Keratinocyte (primary cell): ENCODE results near the gene REPIN1. TPM values are rescaled to one million over a fixed set of nuclear protein-coding genes. Genes with fewer than 3 reads are reported as not detected.
A peak's percentile ranks its signal among the peaks of the same experiment; 100 is the strongest.

ENCODE experiments used
- DNase-seq: peaks from one replicate; pipeline ENCODE4 v3.0.0-alpha.2; 2011; ENCODE audit warnings: low read depth, missing footprints, low spot score
- FAIRE-seq: peaks from 2 replicates; lab custom pipeline; 2011; peaks lifted over from hg19 to GRCh38; lab: Jason Lieb, UNC
- H2AFZ ChIP-seq: 2 replicates; pipeline ENCODE4 v1.6.0; 2012; ENCODE audit warnings: low read length, control low read depth, inconsistent platforms; ENCODE audit not compliant: control insufficient read depth
- H3K27ac ChIP-seq: 2 replicates; pipeline ENCODE4 v1.5.1; 2011; ENCODE audit warnings: low read length; ENCODE audit not compliant: control insufficient read depth, insufficient read depth
- H3K27me3 ChIP-seq: 3 replicates; pipeline ENCODE4 v1.6.0; 2011; ENCODE audit warnings: low read length; ENCODE audit not compliant: control insufficient read depth, insufficient read depth; ENCODE audit errors: extremely low read depth
- H3K36me3 ChIP-seq, 2 experiments: 2 replicates in 1 of 2; 3 replicates in 1 of 2; pipeline ENCODE4 v1.5.1; 2011; ENCODE audit warnings: low read length in 2 of 2, mild to moderate bottlenecking in 1 of 2; ENCODE audit not compliant: control insufficient read depth in 2 of 2, insufficient read depth in 2 of 2; ENCODE audit errors: extremely low read depth in 1 of 2
- H3K4me1 ChIP-seq: 3 replicates; pipeline ENCODE4 v1.5.1; 2011; ENCODE audit warnings: low read length; ENCODE audit not compliant: control insufficient read depth, insufficient read depth; ENCODE audit errors: extremely low read depth
- H3K4me2 ChIP-seq: 3 replicates; pipeline ENCODE4 v1.6.0; 2011; ENCODE audit warnings: low read depth, low read length; ENCODE audit not compliant: control insufficient read depth, insufficient read depth; ENCODE audit errors: extremely low read depth
- H3K4me3 ChIP-seq, 3 experiments: fragments of 200-600 bp in 1 of 3; sonication (generic) in 1 of 3; 2 replicates in 2 of 3; 3 replicates in 1 of 3; pipeline ENCODE4 v1.5.1; 2011 to 2016; ENCODE audit warnings: low read length in 3 of 3, mild to moderate bottlenecking in 3 of 3, control low read depth in 2 of 3, inconsistent platforms in 1 of 3, low read depth in 1 of 3, mixed read lengths in 1 of 3, mixed run types in 1 of 3, moderate library complexity in 1 of 3; ENCODE audit not compliant: control insufficient read depth in 2 of 3, insufficient read depth in 2 of 3; ENCODE audit errors: extremely low read depth in 1 of 3
- H3K79me2 ChIP-seq: 2 replicates; pipeline ENCODE4 v1.6.0; 2012; ENCODE audit warnings: low read length; ENCODE audit not compliant: control insufficient read depth, insufficient read depth
- H3K9ac ChIP-seq: 3 replicates; pipeline ENCODE4 v1.6.0; 2011; ENCODE audit warnings: low read length; ENCODE audit not compliant: control insufficient read depth, insufficient read depth; ENCODE audit errors: extremely low read depth
- H3K9me1 ChIP-seq: 3 replicates; pipeline ENCODE4 v1.6.0; 2011; ENCODE audit warnings: low read length; ENCODE audit not compliant: control insufficient read depth, insufficient read depth; ENCODE audit errors: extremely low read depth
- H3K9me3 ChIP-seq: 2 replicates; pipeline ENCODE4 v1.5.1; 2012; ENCODE audit warnings: low read depth, low read length; ENCODE audit not compliant: control insufficient read depth
- H4K20me1 ChIP-seq: 3 replicates; pipeline ENCODE4 v1.6.0; 2011; ENCODE audit warnings: low read length; ENCODE audit not compliant: control insufficient read depth, insufficient read depth; ENCODE audit errors: extremely low read depth
- CTCF ChIP-seq, 3 experiments: IDR thresholded peaks in 1 of 3; conservative IDR thresholded peaks in 1 of 3; optimal IDR thresholded peaks in 1 of 3; 2 replicates in 2 of 3; 3 replicates in 1 of 3; pipeline versions ENCODE3 to v1.5.1; 2011; ENCODE audit warnings: low read length in 3 of 3, mild to moderate bottlenecking in 3 of 3, moderate library complexity in 2 of 3, control low read depth in 1 of 3, inconsistent platforms in 1 of 3; ENCODE audit not compliant: insufficient read depth in 2 of 3; ENCODE audit errors: extremely low read depth in 1 of 3
- EZH2 ChIP-seq: IDR thresholded peaks from one replicate; pipeline ENCODE4 v1.6.1; 2012; ENCODE audit warnings: inconsistent platforms, mild to moderate bottlenecking, low read length, moderate library complexity
- dilution Hi-C: fragments of 300-500 bp; cut with MboI; formaldehyde crosslinking; loops from one replicate; pipeline ENCODE4 v1.7.0; 2020; ENCODE audit warnings: low sequenced_read_pairs; ENCODE audit not compliant: extremely low pct_ligation_motif_present
- polyA plus RNA-seq, 5 experiments: library from polyadenylated mRNA; depleted of rRNA in 3 of 5; stranded (reverse) in 3 of 5; stranded (forward) in 1 of 5; unstranded in 1 of 5; fragments of >200 nt; gene quantifications; 1 replicate in 1 of 5; 2 replicates in 3 of 5; 3 replicates in 1 of 5; pipeline versions ENCODE4 v1.2.1 to v1.2.3, GENCODE V29; 2011 to 2012; ENCODE audit warnings: missing spikeins in 2 of 5, low read depth in 1 of 5, low replicate concordance in 1 of 5

REPIN1 gene
- polyA plus RNA-seq, 1 donor (not counting 4 experiments of a cell fraction or from before 2014, with no cell fraction given) = 9.3 TPM

GRCh38 chr7:150381785-150382122 is 13.1 kb downstream of the REPIN1 start:
- Histone ChIP-seq H3K79me2 (peaks cover 5% of the 10 kb centered on the region), H3K9me1 (no peaks in the 10 kb centered on the region), H2AFZ (no peak overlapping the region), H3K4me2 (peak overlapping the region; percentile 22), H4K20me1 (no peaks in the 10 kb centered on the region), H3K27me3 (no peaks in the 10 kb centered on the region), H3K9me3 (no peaks in the 10 kb centered on the region), H3K27ac (no peak overlapping the region), H3K4me1 (peaks cover 22% of the 10 kb centered on the region), H3K36me3 (no peaks in the 10 kb centered on the region), H3K4me3 (no peak overlapping the region), H3K9ac (no peak overlapping the region)
- TF ChIP-seq EZH2 (no peak), CTCF (optimal IDR thresholded peaks at IDR 0.05 in 1 of 3, IDR thresholded peaks at IDR 0.05 in 1 of 3, conservative IDR thresholded peaks at IDR 0.05 in 1 of 3; ENCODE audit: extremely low read depth in 1 of 3, insufficient read depth in 2 of 3, low read length in 3 of 3) (no peak)
- DNase-seq (no peak), FAIRE-seq (no peak)
- dilution Hi-C loops = no loop called here

- H3K4me1 ChIP-seq = peaks cover 22% of the 10 kb centered on the region
- no peaks in the 10 kb centered on the region for H3K36me3 ChIP-seq
- no peaks in the 10 kb centered on the region for H3K9me3 ChIP-seq
- no peak overlapping the region for H3K27ac ChIP-seq
- H3K79me2 ChIP-seq = peaks cover 5% of the 10 kb centered on the region
- H3K9me1 ChIP-seq = no peaks in the 10 kb centered on the region
- H3K27me3 ChIP-seq = no peaks in the 10 kb centered on the region
- no peaks in the 10 kb centered on the region for H4K20me1 ChIP-seq
- H2AFZ ChIP-seq = peak overlapping the region; percentile 15
- no peak overlapping the region for H3K4me3 ChIP-seq
- dilution Hi-C loops = no loop called here
- no peak for FAIRE-seq
- no peak overlapping the region for H3K9ac ChIP-seq
- TF ChIP-seq CTCF (optimal IDR thresholded peaks at IDR 0.05 in 1 of 3, IDR thresholded peaks at IDR 0.05 in 1 of 3, conservative IDR thresholded peaks at IDR 0.05 in 1 of 3; ENCODE audit: extremely low read depth in 1 of 3, insufficient read depth in 2 of 3, low read length in 3 of 3) = peak in 1 of 3 experiments; percentile 49
- no peak for TF ChIP-seq EZH2
- H3K4me2 ChIP-seq = peak overlapping the region; percentile 22
- no peak for DNase-seq
Observed at GRCh38 chr7:150382123-150382843, 13.7 kb downstream of the REPIN1 start.
